DMS53 treated with DMSO at 0.1 percent for 48 hours (cell line): ENCODE results near the gene ANAPC5.
A peak's percentile ranks its signal among the peaks of the same experiment; 100 is the strongest.

Experiments used
- DNase-seq: peaks from one replicate; lab custom pipeline; 2025; ENCODE audit not compliant: unreplicated experiment; lab: John Stamatoyannopoulos, UW

Gene ANAPC5

GRCh38 chr12:121371404-121371803 is 19.2 kb upstream of the ANAPC5 start:
- DNase-seq: no peak

GRCh38 chr12:121366063-121366459 is 13.8 kb upstream of the ANAPC5 start:
- no peak for DNase-seq

- no peak for DNase-seq
Observed at GRCh38 chr12:121365416-121366062, 13.3 kb upstream of the ANAPC5 start.

GRCh38 chr12:121364683-121365121 is 12.5 kb upstream of the ANAPC5 start:
- DNase-seq: no peak

GRCh38 chr12:121358073-121358472 is 5.9 kb upstream of the ANAPC5 start:
- no peak for DNase-seq

- no peak for DNase-seq
Observed at GRCh38 chr12:121357331-121357730, 5.1 kb upstream of the ANAPC5 start.

- no peak for DNase-seq
Observed at GRCh38 chr12:121356657-121357056, 4.4 kb upstream of the ANAPC5 start.

GRCh38 chr12:121355818-121356217 is 3.6 kb upstream of the ANAPC5 start:
- no peak for DNase-seq

- DNase-seq: peak; percentile 78
Observed at GRCh38 chr12:121352682-121353018, 439 bp upstream of the ANAPC5 start.

- DNase-seq: no peak
Observed at GRCh38 chr12:121346747-121347146, 5.5 kb downstream of the ANAPC5 start.

GRCh38 chr12:121345151-121345815 is 6.9 kb downstream of the ANAPC5 start:
- no peak for DNase-seq

GRCh38 chr12:121344506-121344905 is 7.7 kb downstream of the ANAPC5 start:
- DNase-seq: no peak

- no peak for DNase-seq
Observed at GRCh38 chr12:121337416-121337815, 14.8 kb downstream of the ANAPC5 start.

- peak; percentile 73 for DNase-seq
Observed at GRCh38 chr12:121334513-121335343, 17.5 kb downstream of the ANAPC5 start.

GRCh38 chr12:121333747-121334146 is 18.5 kb downstream of the ANAPC5 start:
- DNase-seq: no peak

GRCh38 chr12:121331248-121331647 is 21.0 kb downstream of the ANAPC5 start:
- DNase-seq: peak; percentile 6

GRCh38 chr12:121330692-121331091 is 21.5 kb downstream of the ANAPC5 start:
- DNase-seq: peak; percentile 66

- DNase-seq: no peak
Observed at GRCh38 chr12:121330195-121330594, 22.0 kb downstream of the ANAPC5 start.

- DNase-seq: no peak
Observed at GRCh38 chr12:121328620-121329019, 23.6 kb downstream of the ANAPC5 start.

GRCh38 chr12:121326996-121327674 is 25.1 kb downstream of the ANAPC5 start:
- DNase-seq: no peak

GRCh38 chr12:121325922-121326396 is 26.3 kb downstream of the ANAPC5 start:
- DNase-seq: no peak
